GM10266 (cell line): ENCODE results near the gene FLT4.

Experiments used
- DNase-seq: peaks from one replicate; pipeline ENCODE4 v3.0.0; 2012; ENCODE audit errors: extremely low spot score
- TF ChIP-seq, protein P1 (sequence below): IDR thresholded peaks from 2 replicates; pipeline ENCODE4 v1.5.1; 2012; ENCODE audit warnings: mild to moderate bottlenecking, low read depth; ENCODE audit not compliant: control insufficient read depth, insufficient read depth; ENCODE audit errors: missing control alignments

The FLT4 gene

DNA sequence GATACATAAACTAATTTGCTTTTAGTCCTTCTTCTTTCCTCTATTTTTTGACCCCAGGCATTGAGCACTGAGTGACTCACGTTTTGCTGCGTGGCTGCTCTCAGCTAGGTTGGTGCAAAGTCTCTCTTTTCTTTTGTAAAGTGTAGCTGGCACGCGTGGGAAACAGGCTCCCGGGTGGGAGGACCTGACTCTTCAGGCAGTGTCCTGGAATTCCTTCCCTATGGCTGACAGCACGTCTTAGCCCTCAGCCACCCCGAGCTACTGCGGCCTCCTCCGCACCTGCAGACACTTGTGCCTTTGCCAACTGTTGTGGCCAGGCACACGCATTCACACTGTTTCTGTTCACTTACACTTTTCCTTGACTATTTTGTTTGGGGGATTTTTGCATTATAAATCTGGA, 57.2 kb downstream of the FLT4 start:
- no peak for DNase-seq
- TF ChIP-seq, protein P1, sequence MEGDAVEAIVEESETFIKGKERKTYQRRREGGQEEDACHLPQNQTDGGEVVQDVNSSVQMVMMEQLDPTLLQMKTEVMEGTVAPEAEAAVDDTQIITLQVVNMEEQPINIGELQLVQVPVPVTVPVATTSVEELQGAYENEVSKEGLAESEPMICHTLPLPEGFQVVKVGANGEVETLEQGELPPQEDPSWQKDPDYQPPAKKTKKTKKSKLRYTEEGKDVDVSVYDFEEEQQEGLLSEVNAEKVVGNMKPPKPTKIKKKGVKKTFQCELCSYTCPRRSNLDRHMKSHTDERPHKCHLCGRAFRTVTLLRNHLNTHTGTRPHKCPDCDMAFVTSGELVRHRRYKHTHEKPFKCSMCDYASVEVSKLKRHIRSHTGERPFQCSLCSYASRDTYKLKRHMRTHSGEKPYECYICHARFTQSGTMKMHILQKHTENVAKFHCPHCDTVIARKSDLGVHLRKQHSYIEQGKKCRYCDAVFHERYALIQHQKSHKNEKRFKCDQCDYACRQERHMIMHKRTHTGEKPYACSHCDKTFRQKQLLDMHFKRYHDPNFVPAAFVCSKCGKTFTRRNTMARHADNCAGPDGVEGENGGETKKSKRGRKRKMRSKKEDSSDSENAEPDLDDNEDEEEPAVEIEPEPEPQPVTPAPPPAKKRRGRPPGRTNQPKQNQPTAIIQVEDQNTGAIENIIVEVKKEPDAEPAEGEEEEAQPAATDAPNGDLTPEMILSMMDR: no peak

DNA sequence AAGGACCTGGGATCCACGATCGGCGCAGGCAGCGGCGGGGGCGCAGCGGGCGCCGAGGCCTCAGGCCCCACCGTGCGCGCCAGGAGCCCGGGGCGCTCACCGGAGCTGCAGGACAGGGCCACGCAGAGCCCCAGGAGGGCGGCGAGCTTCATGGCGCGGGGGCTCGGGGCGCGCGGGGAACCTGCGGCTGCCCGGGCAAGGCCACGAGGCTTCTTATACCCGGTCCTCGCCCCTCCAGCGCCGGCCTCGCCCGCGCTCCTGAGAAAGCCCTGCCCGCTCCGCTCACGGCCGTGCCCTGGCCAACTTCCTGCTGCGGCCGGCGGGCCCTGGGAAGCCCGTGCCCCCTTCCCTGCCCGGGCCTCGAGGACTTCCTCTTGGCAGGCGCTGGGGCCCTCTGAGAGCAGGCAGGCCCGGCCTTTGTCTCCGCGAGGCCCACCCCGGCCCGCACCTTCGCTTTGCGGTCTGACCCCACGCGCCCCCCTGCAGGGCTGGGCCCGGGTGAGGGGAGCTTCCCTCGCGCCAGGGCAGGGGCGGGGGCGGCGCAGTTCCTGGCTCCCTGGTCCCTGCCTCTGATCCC, 58.0 kb downstream of the FLT4 start, which contains the start of gene SCGB3A1:
Gene SCGB3A1 (minus strand): TSS at position 189 of the 577 bp plus-strand sequence. CDS start 37 bp downstream, at position 152.
- peak; percentile 13 for DNase-seq
- TF ChIP-seq, protein P1: no peak

DNA sequence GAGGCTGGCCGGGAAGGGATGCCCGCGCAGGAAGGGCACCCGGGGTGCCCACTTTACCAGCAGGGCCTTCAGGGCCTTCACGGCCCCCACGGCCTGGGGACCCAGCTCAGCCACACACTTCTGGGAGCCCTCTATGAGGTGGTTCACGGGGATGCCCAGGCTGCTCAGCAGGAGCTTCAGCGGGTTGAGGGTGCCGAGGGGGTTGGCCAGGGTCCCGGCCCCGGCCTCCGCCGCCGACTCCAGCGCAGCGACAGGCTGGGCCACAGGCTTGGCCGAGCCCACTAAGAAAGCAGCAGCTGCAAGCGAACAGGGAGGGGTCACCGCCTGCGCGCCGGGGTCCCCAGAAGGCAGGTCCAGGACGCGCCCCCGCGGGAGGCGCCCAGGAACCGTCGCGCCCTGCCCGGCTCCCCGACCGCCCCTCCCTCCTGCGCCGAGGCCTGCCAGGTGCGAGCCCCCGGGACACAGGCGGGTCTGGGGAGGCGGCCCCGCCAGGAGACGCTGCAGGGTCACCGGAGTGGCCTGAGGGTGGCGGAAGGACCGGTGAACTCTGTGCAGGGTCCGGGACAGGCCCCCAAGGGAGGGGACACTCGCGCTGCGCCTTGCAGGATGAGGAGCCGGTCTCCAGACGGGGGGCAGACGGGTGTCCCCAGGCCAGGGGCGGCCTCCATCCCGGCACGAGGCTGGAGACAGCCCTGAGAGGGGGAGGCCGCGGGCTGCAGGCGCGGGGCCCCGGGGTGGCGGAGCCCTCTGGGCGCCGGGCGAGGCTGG, 58.7 kb downstream of the FLT4 start:
- TF ChIP-seq, protein P1: no peak
- DNase-seq: peak; percentile 31

DNA sequence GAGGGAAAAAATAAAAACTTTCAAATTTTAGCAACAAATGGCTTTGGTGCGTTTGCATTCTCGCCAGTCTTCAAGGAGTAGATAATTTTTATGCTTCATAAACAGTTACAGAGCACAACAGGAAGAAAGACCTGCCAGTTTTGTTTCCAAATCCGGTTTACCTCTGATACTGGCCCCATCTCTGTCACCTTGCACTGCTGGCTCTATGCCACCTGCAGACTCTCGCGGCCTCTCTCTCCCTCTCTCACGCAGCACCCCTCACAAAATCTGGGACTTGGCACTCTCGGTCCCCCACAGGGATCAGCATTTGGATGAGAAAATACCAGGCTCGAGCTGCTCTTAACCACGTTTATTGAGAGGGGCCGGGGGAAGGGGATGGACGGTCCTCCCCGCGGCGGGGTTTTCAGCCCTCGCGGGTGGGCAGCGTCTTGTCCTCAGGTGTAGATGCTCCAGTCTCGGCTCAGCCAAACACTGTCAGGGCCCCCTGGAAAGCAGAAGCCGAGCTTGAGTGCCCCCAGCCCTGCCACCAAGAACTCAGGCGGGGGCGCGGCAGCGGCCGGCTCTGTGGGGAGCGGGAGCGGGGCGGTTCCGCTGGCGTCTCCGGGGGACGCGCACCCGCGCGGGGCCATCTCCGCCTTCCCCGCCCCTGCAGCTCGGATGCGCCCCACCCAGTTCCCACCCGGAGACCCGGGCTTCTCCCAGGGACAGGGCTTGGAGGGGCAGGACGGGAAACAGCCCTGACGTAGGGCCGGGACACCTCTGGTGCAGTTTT, 59.4 kb downstream of the FLT4 start:
- DNase-seq: peak; percentile 16
- TF ChIP-seq, protein P1: no peak

DNA sequence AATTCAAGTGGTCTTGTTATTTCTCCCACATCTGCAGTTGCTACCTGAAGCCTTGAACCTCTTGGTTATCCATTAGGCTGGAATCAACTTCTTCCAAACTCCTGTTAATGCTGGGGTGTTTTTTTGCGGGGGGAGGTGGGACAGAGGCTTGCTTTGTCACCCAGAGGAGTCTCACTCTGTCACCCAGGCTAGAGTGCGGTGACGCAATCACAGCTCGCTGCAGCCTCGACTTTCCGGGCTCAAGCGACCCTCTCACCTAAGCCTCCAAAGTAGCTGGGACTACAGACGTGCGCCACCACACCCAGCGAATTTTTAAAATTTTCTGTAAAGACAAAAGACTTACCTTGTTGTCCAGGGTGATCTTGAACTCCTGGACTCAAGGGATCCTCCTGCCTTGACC, 62.5 kb downstream of the FLT4 start:
- TF ChIP-seq, protein P1: no peak
- no peak for DNase-seq

DNA sequence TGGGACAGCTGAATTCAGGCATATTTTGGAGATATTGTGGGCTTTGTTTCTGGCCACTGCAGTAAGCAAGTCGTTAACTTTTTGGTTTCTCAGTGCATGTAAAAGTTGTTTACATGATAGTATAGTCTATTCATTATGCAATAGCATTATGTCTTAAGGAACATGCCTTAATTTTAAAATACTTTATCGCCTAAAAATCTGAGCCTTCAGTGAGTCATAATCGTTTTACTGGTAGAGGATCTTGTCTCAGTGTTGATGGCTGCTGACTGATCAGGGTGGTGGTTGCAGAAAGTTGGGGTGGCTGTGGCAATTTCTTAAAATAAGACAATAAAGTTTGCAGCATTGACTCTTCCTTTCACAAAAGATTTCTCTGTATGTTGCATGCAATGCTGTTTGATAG, 63.2 kb downstream of the FLT4 start:
- TF ChIP-seq, protein P1: no peak
- no peak for DNase-seq
